ENCODE measurements around the gene UBE2G2. TPM values are rescaled to one million over a fixed set of nuclear protein-coding genes. Genes with fewer than 3 reads are reported as not detected.

The UBE2G2 gene
- total RNA-seq, 6 donors from 2014 or later, result 74.4 to 218 (median 80.1) TPM

DNA sequence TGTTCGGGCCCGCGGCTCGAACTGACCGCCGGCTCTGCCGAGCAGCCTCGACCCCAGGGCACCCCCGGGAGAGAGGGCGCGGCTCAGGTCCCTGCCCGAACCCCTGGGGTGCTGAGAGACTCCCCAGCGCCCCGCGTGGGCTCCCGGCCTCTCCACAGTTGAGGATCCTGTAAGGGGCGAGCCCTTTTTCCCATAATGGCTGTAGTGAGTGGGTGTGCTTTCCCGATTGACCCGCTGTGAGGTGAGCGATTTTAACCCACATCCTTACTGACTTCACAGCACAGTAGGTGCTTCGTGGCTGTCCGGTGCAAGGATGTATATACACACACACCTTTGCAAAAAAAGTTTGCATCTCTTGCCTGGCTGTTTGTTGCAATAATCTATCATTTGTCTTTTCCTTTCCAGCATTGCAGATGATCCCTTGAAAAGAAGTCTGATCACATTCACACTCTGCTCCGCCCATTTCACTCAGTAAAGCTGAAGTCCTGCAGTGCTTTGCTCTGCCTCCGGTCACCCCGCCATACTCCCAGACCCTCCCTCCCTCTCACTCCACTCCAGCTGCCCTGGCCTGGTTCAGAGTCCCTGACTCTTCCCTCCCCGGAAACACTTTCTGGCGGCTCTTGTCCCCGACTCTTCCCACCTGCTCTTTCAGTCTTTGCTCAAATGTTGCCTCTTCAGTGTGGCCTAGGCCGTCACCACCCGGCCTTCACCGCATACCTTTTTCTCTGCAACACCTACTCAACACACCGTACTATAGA is 955 bp upstream of the UBE2G2 start:
- TF ChIP-seq POLR2AphosphoS5 (IDR thresholded peaks at IDR 0.05) (no peak), EP300 (IDR thresholded peaks at IDR 0.05) (no peak), POLR2A (IDR thresholded peaks at IDR 0.05) (no peak)
- TF ChIP-seq, protein P1, sequence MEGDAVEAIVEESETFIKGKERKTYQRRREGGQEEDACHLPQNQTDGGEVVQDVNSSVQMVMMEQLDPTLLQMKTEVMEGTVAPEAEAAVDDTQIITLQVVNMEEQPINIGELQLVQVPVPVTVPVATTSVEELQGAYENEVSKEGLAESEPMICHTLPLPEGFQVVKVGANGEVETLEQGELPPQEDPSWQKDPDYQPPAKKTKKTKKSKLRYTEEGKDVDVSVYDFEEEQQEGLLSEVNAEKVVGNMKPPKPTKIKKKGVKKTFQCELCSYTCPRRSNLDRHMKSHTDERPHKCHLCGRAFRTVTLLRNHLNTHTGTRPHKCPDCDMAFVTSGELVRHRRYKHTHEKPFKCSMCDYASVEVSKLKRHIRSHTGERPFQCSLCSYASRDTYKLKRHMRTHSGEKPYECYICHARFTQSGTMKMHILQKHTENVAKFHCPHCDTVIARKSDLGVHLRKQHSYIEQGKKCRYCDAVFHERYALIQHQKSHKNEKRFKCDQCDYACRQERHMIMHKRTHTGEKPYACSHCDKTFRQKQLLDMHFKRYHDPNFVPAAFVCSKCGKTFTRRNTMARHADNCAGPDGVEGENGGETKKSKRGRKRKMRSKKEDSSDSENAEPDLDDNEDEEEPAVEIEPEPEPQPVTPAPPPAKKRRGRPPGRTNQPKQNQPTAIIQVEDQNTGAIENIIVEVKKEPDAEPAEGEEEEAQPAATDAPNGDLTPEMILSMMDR (IDR thresholded peaks at IDR 0.05), result no peak
- Histone ChIP-seq H3K9me3 (no peaks in the 10 kb centered on the region), H3K4me1 (peaks cover 26 to 34% (median 29%) of the 10 kb centered on the region in 4 donors), H3K27me3 (no peaks in the 10 kb centered on the region), H3K36me3 (peaks cover 3 to 41% (median 28%) of the 10 kb centered on the region in 4 donors), H3K4me3 (peak overlapping the region; percentile 88 to 96 (median 90)), H3K27ac (peak overlapping the region in 3 of 4 donors; percentile 74 to 85 (median 77))
- WGBS, 2 donors, result 35 to 37% methylated on average over 20 to 21 of the region's 32 CpGs
- DNase-seq (peak in 1 of 2 donors; percentile 81), ATAC-seq (ENCODE audit: low FRiP score in 2 of 2) (peak; percentile 14 to 38)

DNA sequence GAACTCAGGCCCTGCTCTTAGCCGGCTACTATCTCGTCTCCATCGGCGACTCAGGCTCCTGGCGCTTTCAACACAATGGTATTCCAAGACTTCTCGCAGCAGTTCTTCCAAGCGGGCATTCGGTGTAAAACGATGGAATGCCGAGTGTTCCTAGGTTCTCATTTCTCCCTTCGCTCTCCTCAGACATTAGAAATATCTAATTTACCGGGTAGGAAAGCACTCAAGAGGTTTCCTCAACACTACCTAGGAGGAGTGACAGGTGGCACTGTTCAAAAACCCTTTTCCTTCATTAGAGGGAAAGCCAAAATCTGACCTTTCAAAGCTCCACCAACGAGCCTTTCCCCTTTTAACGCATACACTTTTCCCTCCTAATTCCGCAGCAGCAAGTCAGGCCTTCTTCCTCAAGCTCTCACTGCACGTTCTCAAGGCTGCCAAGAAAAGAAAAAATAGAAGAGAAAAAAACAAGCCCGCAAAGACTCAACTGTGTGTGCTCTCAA is 601 bp downstream of the UBE2G2 start:
- DNase-seq (no peak), ATAC-seq (ENCODE audit: low FRiP score in 2 of 2) (peak in 1 of 2 donors; percentile 4)
- Histone ChIP-seq H3K27ac (peak overlapping the region; percentile 74 to 85 (median 78)), H3K4me3 (peak overlapping the region; percentile 88 to 96 (median 90)), H3K36me3 (peaks cover 0 to 25% (median 14%) of the 10 kb centered on the region in 4 donors), H3K27me3 (no peaks in the 10 kb centered on the region), H3K4me1 (peaks cover 26 to 34% (median 29%) of the 10 kb centered on the region in 4 donors), H3K9me3 (no peaks in the 10 kb centered on the region)
- TF ChIP-seq, protein P1 (IDR thresholded peaks at IDR 0.05), result peak in 2 of 6 experiments; percentile 11 to 40
- TF ChIP-seq POLR2A (IDR thresholded peaks at IDR 0.05), result no peak
- 1 to 6% methylated on average over 17 of the region's 17 CpGs for WGBS, 2 donors

DNA sequence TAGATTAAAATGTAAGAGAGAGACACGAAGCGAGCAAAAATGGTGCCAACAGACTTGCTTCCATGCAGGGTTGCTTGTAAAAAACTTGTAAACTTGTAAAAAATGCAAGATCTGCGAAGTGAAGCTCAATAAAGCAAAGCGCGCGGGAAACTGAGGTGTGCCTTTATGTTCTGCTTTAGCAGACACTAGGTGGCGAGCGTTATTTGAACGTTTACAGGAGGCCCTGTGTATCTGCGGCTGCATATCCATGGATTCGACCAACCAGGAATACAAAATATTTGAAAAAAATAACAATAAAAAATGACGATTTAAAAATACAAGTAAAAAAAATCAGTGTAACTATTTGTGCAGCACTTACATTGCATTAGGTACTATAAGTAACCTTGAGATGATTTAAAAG is 1.5 kb downstream of the UBE2G2 start:
- H3K9me3 ChIP-seq, result no peaks in the 10 kb centered on the region
- peaks cover 26 to 34% (median 29%) of the 10 kb centered on the region in 4 donors for H3K4me1 ChIP-seq
- H3K36me3 ChIP-seq, result peaks cover 0 to 16% (median 6%) of the 10 kb centered on the region in 4 donors
- 47 to 53% methylated on average over 12 of the region's 12 CpGs for WGBS, 2 donors
- ATAC-seq (ENCODE audit: low FRiP score in 2 of 2) (no peak), DNase-seq (no peak)
- TF ChIP-seq, protein P1 (IDR thresholded peaks at IDR 0.05), result peak in 2 of 6 experiments; percentile 11 to 20
- no peak for TF ChIP-seq POLR2AphosphoS5 (IDR thresholded peaks at IDR 0.05)
- no peaks in the 10 kb centered on the region for H3K27me3 ChIP-seq
- no peak overlapping the region for H3K27ac ChIP-seq
- peak overlapping the region in 1 of 4 donors; percentile 88 for H3K4me3 ChIP-seq

DNA sequence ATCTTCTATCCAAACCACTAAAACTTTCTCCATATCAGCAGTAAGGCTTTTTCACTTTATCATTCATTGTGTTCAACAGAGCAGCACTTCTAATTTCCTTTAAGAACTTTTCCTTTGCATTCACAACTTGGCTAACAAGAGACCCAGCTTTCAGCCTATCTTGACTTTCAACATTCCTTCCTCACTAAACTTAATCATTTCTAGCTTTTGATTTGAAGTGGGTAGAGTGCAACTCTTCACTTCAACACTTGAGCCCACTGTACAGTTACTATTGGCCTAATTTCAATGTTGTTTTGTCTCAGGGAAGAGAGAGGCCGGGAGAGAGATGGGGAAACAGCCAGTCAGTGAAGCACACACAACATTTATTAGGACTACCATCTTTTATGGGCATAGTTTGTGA is 2.0 kb downstream of the UBE2G2 start:
- WGBS, 2 donors, result 32 to 61% methylated on average over 1 of the region's 1 CpG
- DNase-seq (no peak), ATAC-seq (ENCODE audit: low FRiP score in 2 of 2) (no peak)
- Histone ChIP-seq H3K4me3 (no peak overlapping the region), H3K36me3 (peaks cover 0 to 11% (median 2%) of the 10 kb centered on the region in 4 donors), H3K27me3 (no peaks in the 10 kb centered on the region), H3K4me1 (peaks cover 26 to 34% (median 29%) of the 10 kb centered on the region in 4 donors), H3K9me3 (no peaks in the 10 kb centered on the region), H3K27ac (no peak overlapping the region)
- TF ChIP-seq POLR2A (IDR thresholded peaks at IDR 0.05), result no peak
- TF ChIP-seq, protein P1 (IDR thresholded peaks at IDR 0.05), result no peak
- TF ChIP-seq POLR2AphosphoS5 (IDR thresholded peaks at IDR 0.05), result no peak
- TF ChIP-seq EP300 (IDR thresholded peaks at IDR 0.05), result no peak

Data from upper lobe of left lung (tissue), 6 donors.